ENCODE measurements around the gene OPCML.

GRCh38 chr11:132379540-132379939, 1152.8 kb downstream of the OPCML start:
- TF ChIP-seq CTCF (IDR thresholded peaks at IDR 0.05) (no peak), POLR2A (IDR thresholded peaks at IDR 0.05) (no peak), EP300 (IDR thresholded peaks at IDR 0.05) (no peak)

Measured in suprapubic skin (tissue), 3 donors.